Muscle layer of duodenum (tissue), 2 donors: ENCODE data around the gene GID8.
A peak's percentile ranks its signal among the peaks of the same experiment; 100 is the strongest.

Experiments used
- H3K27ac ChIP-seq: one replicate; pipeline ENCODE4 v1.7.0; 2013; ENCODE audit warnings: mild to moderate bottlenecking, low read length
- H3K27me3 ChIP-seq: one replicate; pipeline ENCODE4 v1.7.0; 2013; ENCODE audit warnings: low read depth, mild to moderate bottlenecking, control low read depth, low read length
- H3K36me3 ChIP-seq, 2 donors: one replicate each; pipeline ENCODE4 v1.7.0; 2013; ENCODE audit warnings: low read length in 2 of 2, control low read depth in 1 of 2, mild to moderate bottlenecking in 1 of 2; ENCODE audit not compliant: insufficient read depth in 2 of 2, control insufficient read depth in 1 of 2
- H3K4me1 ChIP-seq, 2 donors: one replicate each; pipeline ENCODE4 v1.7.0; 2013; ENCODE audit warnings: low read length in 2 of 2, mild to moderate bottlenecking in 2 of 2, control low read depth in 1 of 2, moderate library complexity in 1 of 2; ENCODE audit not compliant: insufficient read depth in 2 of 2, control insufficient read depth in 1 of 2
- H3K4me3 ChIP-seq, 2 donors: one replicate each; pipeline ENCODE4 v1.7.0; 2013; ENCODE audit warnings: low read length in 2 of 2, low read depth in 1 of 2, mild to moderate bottlenecking in 1 of 2
- H3K9me3 ChIP-seq, 2 donors: one replicate each; pipeline ENCODE4 v1.7.0; 2013; ENCODE audit warnings: low read length in 2 of 2, control low read depth in 1 of 2, mild to moderate bottlenecking in 1 of 2; ENCODE audit not compliant: control insufficient read depth in 1 of 2
- donor health status: healthy.

The GID8 gene

DNA sequence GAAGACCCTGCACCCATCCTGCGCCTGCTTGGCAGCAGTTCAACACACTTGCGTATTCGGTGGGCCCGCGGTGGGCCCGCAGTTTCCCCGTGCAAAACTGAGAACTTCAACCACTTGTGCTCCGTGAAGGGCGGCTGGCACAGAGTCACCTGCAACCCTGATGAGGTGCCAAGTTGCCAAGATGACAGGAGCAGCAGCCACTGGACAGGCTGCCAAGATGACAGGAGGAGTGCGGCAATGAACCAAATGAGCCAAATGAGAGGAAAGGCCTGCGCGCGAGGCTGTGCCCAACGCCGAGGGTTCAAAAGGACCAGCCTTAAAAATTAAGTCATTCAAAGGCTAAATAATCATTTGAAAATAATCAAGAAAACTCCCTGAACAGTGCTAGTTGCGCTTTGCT is 31.7 kb upstream of the GID8 start:
- no peaks in the 10 kb centered on the region for H3K9me3 ChIP-seq
- no peak overlapping the region for H3K27ac ChIP-seq
- no peaks in the 10 kb centered on the region for H3K4me1 ChIP-seq
- peaks cover 81 to 83% of the 10 kb centered on the region in 2 donors for H3K36me3 ChIP-seq
- no peaks in the 10 kb centered on the region for H3K27me3 ChIP-seq
- H3K4me3 ChIP-seq = no peak overlapping the region

DNA sequence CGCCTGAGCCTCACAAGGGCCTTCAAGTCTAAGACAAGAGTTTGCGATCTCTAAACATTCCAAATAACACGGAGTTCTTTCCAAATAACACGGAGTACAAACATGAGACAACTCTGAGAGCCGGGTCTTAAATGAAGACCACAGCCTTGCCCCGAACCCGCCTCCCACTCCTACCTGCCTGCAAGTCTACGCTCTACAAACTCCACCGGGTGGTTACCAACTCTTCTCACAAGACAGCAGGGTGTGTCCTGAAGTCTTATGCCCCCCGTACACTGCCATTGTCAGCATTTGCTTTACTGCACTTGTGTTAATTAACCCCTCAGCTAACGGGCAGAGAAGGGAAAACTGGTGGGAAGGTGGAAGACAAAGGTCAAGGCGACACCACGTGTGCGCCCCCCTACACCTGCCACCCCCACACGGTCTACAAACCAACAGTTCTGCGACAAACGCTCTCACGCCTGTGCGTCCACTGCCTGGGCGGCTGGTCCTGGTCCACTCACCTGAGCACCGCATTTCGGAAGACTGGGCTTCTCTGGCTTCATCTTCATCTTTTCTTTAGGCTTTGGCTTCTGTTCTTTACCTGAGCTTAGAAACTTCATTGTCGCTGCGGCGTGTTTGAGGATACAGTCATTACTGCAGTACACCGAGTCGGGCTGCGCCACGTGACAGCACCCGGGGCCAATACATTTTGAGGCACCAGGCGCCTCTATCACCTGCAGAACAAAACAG is 31.1 kb upstream of the GID8 start:
- peaks cover 82 to 87% of the 10 kb centered on the region in 2 donors for H3K36me3 ChIP-seq
- no peak overlapping the region for H3K4me3 ChIP-seq
- H3K27ac ChIP-seq = no peak overlapping the region
- no peaks in the 10 kb centered on the region for H3K27me3 ChIP-seq
- H3K4me1 ChIP-seq = no peaks in the 10 kb centered on the region
- no peaks in the 10 kb centered on the region for H3K9me3 ChIP-seq

DNA sequence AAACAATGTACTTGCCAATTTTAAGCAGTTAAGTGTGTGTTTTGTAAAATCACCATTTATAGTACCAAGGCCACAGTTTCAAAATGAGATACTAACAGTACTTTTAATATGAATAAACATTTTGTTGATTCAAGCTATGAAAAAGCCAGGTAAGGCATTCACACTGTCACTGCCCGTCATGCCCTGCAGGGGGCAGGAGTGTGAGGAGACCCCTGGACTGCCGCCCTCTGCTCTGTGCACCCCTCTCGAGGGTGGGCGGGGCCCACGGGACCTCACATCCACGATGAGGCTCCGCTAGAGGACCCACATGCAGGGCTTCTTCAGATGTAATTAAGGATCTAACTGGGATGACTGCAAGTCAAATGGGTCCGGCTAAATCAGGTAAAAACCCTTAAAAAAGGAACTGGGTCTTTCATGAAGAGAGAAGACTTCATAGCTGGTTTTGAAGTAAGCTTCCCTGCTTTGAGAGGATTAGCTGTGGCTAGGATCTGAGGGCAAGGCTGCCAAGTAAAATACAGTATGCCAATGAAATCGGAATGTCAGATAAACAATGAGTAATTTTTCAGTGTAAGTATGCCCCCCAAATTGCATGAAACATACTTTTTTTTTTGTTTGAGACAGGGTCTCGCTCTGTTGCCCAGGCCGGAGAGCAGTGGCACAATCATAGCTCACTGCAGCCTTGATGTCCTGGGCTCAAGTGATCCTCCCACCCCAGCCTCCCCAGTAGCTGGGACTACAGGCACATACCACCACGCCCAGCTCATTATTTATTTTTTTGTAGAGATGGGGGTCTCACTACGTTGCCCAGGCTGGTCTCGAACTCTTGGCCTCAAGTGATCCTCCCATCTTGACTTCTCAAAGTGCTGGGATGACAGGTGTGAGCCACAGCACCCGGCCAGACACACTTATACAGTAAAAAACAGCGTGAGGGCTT is 30.3 kb upstream of the GID8 start:
- H3K9me3 ChIP-seq = no peaks in the 10 kb centered on the region
- peaks cover 81 to 86% of the 10 kb centered on the region in 2 donors for H3K36me3 ChIP-seq

DNA sequence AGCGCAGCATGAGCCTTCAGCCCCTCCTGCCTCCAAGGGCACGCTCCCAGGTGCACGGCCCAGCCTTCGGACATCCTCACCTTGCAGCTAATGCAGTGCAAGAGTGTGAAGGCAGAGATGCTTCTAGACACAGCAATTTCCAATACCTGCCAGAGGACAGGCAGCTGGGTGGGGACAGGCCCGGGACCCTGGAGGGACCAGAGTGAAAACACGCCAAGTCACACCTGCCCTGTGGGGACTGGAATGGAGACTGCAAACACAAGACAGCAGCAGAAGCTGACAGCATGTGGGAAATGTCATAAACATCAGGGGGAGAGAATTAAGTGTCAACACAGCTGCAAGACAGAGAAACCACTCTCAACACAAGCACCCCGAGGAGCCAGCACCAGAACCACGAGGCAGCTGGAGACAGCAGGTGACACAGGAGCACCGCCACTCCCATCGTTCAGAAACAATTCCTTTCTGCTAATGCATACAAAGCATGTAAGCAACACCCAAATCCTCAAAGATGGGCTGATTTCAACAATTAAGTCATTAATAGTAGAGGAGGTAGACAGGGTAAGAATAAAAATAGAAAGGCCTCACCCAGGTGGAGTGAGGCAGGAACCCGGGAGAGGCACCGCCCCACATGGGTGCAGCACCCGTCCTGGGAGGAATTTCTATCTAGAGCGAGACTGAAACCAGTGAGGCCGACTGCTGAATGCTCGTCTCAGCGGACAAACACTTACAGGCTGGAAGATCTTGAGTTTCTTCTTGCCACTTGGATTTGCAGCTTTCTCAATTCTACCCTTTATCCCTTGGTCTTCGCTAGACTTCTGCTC is 28.8 kb upstream of the GID8 start:
- Histone ChIP-seq H3K4me1 (peaks cover 0 to 12% of the 10 kb centered on the region in 2 donors), H3K9me3 (no peaks in the 10 kb centered on the region), H3K36me3 (peaks cover 76 to 82% of the 10 kb centered on the region in 2 donors), H3K27ac (no peak overlapping the region), H3K27me3 (no peaks in the 10 kb centered on the region), H3K4me3 (no peak overlapping the region)

More for the DNA sequence above, 30.3 kb upstream of the GID8 start:
- no peaks in the 10 kb centered on the region for H3K4me1 ChIP-seq
- no peak overlapping the region for H3K27ac ChIP-seq
- no peak overlapping the region for H3K4me3 ChIP-seq
- no peaks in the 10 kb centered on the region for H3K27me3 ChIP-seq

DNA sequence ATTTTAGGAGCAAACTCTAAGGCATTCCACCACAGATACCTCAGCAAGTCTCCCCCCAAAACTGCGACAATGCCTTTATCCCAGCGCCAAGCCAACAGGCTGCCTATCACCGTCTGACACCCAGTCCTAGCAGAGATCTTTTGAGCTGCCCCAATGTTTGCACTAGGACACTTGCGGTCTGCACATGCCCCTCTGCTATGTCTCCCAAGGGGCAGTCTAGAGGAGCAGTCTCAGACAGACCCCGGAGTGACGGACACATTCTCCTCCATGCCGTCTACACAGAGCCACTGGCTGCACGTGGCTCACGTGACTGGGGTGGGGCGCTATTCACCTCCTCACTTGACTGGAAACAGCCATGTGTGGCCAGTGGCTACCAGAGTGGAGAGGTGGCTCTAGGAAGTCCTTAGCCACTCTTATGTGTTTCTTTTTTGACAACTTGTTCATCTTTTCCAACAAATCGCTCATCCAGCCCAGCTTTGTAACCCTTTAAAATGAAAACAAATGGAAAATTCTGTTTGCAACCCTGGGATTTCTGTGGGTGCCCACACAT is 27.7 kb upstream of the GID8 start:
- Histone ChIP-seq H3K4me3 (no peak overlapping the region), H3K9me3 (no peaks in the 10 kb centered on the region), H3K27me3 (no peaks in the 10 kb centered on the region), H3K27ac (no peak overlapping the region), H3K36me3 (peaks cover 69 to 75% of the 10 kb centered on the region in 2 donors), H3K4me1 (peaks cover 5 to 21% of the 10 kb centered on the region in 2 donors)

DNA sequence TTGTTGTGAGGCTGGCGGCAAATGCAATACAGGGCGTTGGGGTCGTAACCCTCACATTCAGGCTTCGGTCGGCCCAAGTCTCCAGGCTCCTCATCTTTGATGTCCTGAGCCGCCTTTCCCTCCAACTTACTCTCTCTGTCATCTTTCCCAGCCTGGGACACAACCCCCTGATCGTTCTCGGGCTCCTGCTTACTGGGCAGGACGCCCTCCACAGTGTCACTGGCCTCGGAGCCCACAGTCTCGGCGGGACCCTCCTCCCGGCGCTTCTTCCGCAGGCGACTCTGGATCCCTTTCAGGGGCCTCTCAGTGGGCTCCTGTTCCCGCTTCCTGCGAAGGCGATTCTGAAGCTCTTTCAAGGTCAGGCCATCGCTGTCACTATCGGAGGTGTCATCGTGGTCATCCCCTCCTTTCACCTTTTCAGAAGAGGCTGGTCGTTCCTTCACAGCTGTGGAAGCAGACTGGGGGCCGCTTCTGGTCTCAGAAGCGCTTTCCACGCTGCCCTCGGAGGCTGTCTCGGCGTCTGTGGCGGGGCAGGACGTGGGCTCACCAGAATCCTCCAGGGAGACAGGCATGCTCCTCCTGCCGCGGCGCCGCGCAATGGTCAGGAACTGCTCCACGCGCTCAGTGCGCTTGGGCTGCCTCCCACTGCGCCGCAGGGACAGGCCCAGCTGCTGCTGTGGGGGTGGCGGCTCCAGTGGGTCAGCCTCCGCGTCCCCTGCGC is 27.0 kb upstream of the GID8 start:
- no peak overlapping the region for H3K4me3 ChIP-seq
- no peaks in the 10 kb centered on the region for H3K9me3 ChIP-seq
- H3K36me3 ChIP-seq = peaks cover 63 to 68% of the 10 kb centered on the region in 2 donors
- no peak overlapping the region for H3K27ac ChIP-seq
- peaks cover 5 to 27% of the 10 kb centered on the region in 2 donors for H3K4me1 ChIP-seq
- H3K27me3 ChIP-seq = no peaks in the 10 kb centered on the region

DNA sequence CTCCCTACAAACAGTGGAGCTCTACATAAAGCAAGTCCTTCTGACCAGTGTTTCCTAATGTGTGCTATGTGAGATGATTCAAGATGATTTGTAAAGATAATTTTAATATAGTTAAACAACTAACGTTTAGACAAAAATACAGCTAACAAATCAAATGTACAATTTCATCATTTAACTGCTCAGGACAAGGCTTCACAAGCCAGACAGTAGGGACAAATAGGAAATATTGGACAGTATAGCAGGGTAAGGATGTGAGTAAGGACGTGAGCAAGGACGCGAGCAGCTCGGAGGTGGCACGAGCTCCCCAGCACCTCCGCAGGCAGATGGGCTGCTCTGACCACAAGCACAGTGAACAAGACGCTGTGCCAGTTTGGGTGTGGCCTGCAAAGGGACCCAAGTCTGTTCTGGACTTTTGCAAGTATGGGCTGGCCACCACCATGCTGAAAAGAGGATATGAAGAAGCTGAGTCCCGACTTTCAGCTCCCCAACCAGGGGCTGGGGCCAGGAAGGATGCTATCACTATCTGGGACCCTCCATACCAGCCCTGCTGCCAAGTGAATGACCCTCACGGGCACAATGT is 26.2 kb upstream of the GID8 start:
- Histone ChIP-seq H3K27me3 (no peaks in the 10 kb centered on the region), H3K27ac (no peak overlapping the region), H3K4me3 (no peak overlapping the region), H3K9me3 (no peaks in the 10 kb centered on the region), H3K4me1 (peaks cover 8 to 35% of the 10 kb centered on the region in 2 donors), H3K36me3 (peaks cover 54 to 60% of the 10 kb centered on the region in 2 donors)

DNA sequence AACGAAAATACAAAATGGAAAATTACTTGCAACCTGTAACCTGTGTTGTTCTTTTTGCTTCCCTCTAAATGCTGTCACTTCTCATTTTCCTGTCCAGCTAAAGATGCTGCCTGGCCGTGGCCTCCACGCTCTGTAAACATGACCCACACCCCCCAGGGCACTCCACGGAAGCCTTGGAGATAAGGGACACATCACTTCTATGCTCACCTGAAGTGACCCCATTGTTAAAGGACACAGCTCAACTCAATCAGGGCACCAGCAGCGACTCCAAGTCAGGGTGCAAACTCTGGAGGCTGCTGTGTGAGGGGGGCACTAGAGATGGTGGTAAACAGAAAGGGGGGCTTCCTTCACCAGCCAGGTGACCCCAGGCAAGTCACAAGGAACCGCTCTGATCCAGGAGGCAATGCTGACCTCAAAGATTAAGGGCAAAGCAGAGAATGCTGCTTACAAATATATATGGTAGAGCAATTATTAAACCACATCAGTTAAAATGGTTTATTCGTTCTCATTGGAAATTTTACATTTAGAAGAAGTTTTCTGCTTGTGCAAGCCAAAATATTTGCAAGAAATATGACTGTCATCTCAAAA is 24.8 kb upstream of the GID8 start:
- Histone ChIP-seq H3K27ac (no peak overlapping the region), H3K4me3 (no peak overlapping the region), H3K27me3 (no peaks in the 10 kb centered on the region), H3K9me3 (no peaks in the 10 kb centered on the region), H3K36me3 (peaks cover 42 to 46% of the 10 kb centered on the region in 2 donors), H3K4me1 (peaks cover 18 to 48% of the 10 kb centered on the region in 2 donors)

DNA sequence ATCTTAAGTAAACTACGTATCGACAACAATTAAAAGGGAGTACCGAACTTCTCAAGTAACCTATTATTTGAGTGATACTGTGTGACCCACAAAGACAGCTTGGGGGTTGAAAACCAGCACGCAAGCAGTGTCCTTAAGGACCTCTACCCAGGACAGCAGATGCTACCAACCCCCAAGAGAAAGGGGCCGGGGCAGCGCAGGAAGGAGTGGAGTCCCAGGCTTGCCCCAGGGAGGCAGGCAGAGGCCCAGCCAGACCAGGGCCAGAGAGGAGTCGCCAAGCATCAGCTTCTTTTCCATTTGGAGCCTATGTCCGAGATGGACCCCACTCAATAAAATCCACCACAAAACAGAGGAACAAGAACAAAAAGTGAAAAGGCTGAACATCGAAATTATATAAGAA is 23.5 kb upstream of the GID8 start:
- Histone ChIP-seq H3K9me3 (no peaks in the 10 kb centered on the region), H3K27me3 (no peaks in the 10 kb centered on the region), H3K36me3 (peaks cover 33% of the 10 kb centered on the region in 2 donors), H3K4me1 (peaks cover 28 to 60% of the 10 kb centered on the region in 2 donors), H3K4me3 (no peak overlapping the region), H3K27ac (no peak overlapping the region)

DNA sequence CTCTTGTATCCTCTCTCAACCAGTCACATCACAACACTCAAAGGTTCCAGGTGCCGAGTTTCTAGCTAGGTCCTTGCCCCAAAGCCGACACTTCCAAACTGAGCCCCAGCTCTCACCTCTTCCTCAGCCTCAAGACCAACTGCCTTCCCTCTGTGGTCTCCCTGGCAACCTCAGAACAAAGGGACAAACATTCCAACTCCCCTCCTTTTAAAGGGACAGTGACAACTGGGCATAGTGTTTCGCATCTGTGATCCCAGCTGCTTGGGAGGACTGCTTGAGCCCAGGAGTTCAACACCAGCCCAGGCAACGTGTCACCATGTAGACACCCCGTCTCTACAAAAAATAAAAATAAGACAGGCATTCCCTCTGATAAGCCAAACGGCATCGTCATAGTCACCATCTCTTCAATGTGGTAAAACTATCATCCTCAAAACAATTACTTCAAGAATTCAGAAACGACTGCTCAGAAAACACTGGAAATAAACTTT is 22.9 kb upstream of the GID8 start:
- Histone ChIP-seq H3K27me3 (no peaks in the 10 kb centered on the region), H3K9me3 (no peaks in the 10 kb centered on the region), H3K27ac (no peak overlapping the region), H3K36me3 (peaks cover 28% of the 10 kb centered on the region in 2 donors), H3K4me1 (peaks cover 32 to 66% of the 10 kb centered on the region in 2 donors), H3K4me3 (peak overlapping the region in 1 of 2 donors; percentile 35)
